H9 (cell line): Measurements from ENCODE around the gene COX17. TPM values are rescaled to one million over a fixed set of nuclear protein-coding genes. Genes with fewer than 3 reads are reported as not detected.
A peak's percentile ranks its signal among the peaks of the same experiment; 100 is the strongest.

Experiments used
- DNase-seq: peaks from one replicate; pipeline ENCODE4 v3.0.0-alpha.2; 2017
- H2AFZ ChIP-seq: one replicate; pipeline ENCODE4 v1.6.1; 2013; ENCODE audit warnings: mild to moderate bottlenecking, low read length, control low read depth, moderate library complexity
- H2AK5ac ChIP-seq: 2 replicates; pipeline ENCODE4 v1.6.1; 2013; ENCODE audit warnings: low read length, control low read depth, mixed read lengths; ENCODE audit not compliant: insufficient read length
- H2BK120ac ChIP-seq: one replicate; pipeline ENCODE4 v1.6.1; 2013; ENCODE audit warnings: low read depth, mild to moderate bottlenecking, low read length, control low read depth, inconsistent platforms; ENCODE audit not compliant: poor library complexity, severe bottlenecking
- H2BK12ac ChIP-seq: 2 replicates; pipeline ENCODE4 v1.6.1; 2013; ENCODE audit warnings: low read length, control low read depth, mixed read lengths, low read depth; ENCODE audit not compliant: insufficient read length
- H2BK15ac ChIP-seq: 2 replicates; pipeline ENCODE4 v1.6.1; 2013; ENCODE audit warnings: low read depth, low read length, control low read depth
- H2BK20ac ChIP-seq: one replicate; pipeline ENCODE4 v1.6.1; 2013; ENCODE audit warnings: low read depth, mild to moderate bottlenecking, low read length, control low read depth, inconsistent platforms; ENCODE audit not compliant: poor library complexity, severe bottlenecking
- H2BK5ac ChIP-seq: 2 replicates; pipeline ENCODE4 v1.6.1; 2013; ENCODE audit warnings: low read length, control low read depth, mixed read lengths; ENCODE audit not compliant: insufficient read length
- H3K14ac ChIP-seq: 2 replicates; pipeline ENCODE4 v1.6.1; 2013; ENCODE audit warnings: low read length, control low read depth; ENCODE audit not compliant: insufficient read depth
- H3K18ac ChIP-seq: 2 replicates; pipeline ENCODE4 v1.6.1; 2013; ENCODE audit warnings: low read depth, mild to moderate bottlenecking, mixed read lengths, low read length, control low read depth; ENCODE audit not compliant: insufficient read length
- H3K23ac ChIP-seq: 2 replicates; pipeline ENCODE4 v1.6.1; 2013; ENCODE audit warnings: low read length, control low read depth, mixed read lengths, low read depth; ENCODE audit not compliant: insufficient read length
- H3K23me2 ChIP-seq: 2 replicates; pipeline ENCODE4 v1.6.1; 2013; ENCODE audit warnings: low read depth, mild to moderate bottlenecking, mixed read lengths, low read length, control low read depth; ENCODE audit not compliant: insufficient read length, poor library complexity, severe bottlenecking
- H3K27ac ChIP-seq: 2 replicates; pipeline ENCODE4 v1.5.1; 2013; ENCODE audit warnings: low read length, control low read depth, mixed read lengths, low read depth; ENCODE audit not compliant: insufficient read length
- H3K27me3 ChIP-seq: 2 replicates; pipeline ENCODE4 v1.6.1; 2013; ENCODE audit warnings: low read length, control low read depth, inconsistent platforms; ENCODE audit not compliant: insufficient read depth
- H3K4ac ChIP-seq: 2 replicates; pipeline ENCODE4 v1.6.1; 2013; ENCODE audit warnings: low read depth, mild to moderate bottlenecking, control low read depth, inconsistent platforms, low read length, moderate library complexity
- H3K4me1 ChIP-seq: 2 replicates; pipeline ENCODE4 v1.6.1; 2013; ENCODE audit warnings: low read length, control low read depth, inconsistent platforms; ENCODE audit not compliant: insufficient read depth
- H3K4me2 ChIP-seq: 2 replicates; pipeline ENCODE4 v1.6.1; 2013; ENCODE audit warnings: low read length, control low read depth, mixed read lengths; ENCODE audit not compliant: insufficient read length, insufficient read depth
- H3K56ac ChIP-seq: 2 replicates; pipeline ENCODE4 v1.6.1; 2013; ENCODE audit warnings: low read depth, mild to moderate bottlenecking, mixed read lengths, low read length, control low read depth; ENCODE audit not compliant: insufficient read length
- H3K79me1 ChIP-seq: 2 replicates; pipeline ENCODE4 v1.6.1; 2013; ENCODE audit warnings: low read depth, mild to moderate bottlenecking, moderate library complexity, low read length, control low read depth, inconsistent platforms; ENCODE audit not compliant: insufficient read depth, poor library complexity, severe bottlenecking
- H3K79me2 ChIP-seq: 2 replicates; pipeline ENCODE4 v1.6.1; 2013; ENCODE audit warnings: low read length, control low read depth, inconsistent platforms; ENCODE audit not compliant: insufficient read depth
- H3K9ac ChIP-seq: 2 replicates; pipeline ENCODE4 v1.6.1; 2013; ENCODE audit warnings: low read length, control low read depth, mixed read lengths; ENCODE audit not compliant: insufficient read length; ENCODE audit errors: extremely low read depth
- H3K9me3 ChIP-seq: one replicate; pipeline ENCODE4 v1.6.1; 2013; ENCODE audit warnings: low read depth, low read length, inconsistent platforms; ENCODE audit not compliant: control insufficient read depth
- H3T11ph ChIP-seq: one replicate; pipeline ENCODE4 v1.6.1; 2013; ENCODE audit warnings: mild to moderate bottlenecking, low read length, control low read depth, inconsistent platforms
- H4K20me1 ChIP-seq: one replicate; pipeline ENCODE4 v1.6.1; 2013; ENCODE audit not compliant: control insufficient read depth, insufficient read length, insufficient read depth
- H4K5ac ChIP-seq: 2 replicates; pipeline ENCODE4 v1.6.1; 2013; ENCODE audit warnings: low read depth, mild to moderate bottlenecking, mixed read lengths, low read length, control low read depth; ENCODE audit not compliant: insufficient read length
- H4K8ac ChIP-seq: replicated peaks from 2 replicates; pipeline ENCODE4 v1.6.1; 2013; ENCODE audit warnings: low read length, control low read depth, mixed read lengths, low read depth; ENCODE audit not compliant: insufficient read length
- H4K91ac ChIP-seq: 2 replicates; pipeline ENCODE4 v1.6.1; 2013; ENCODE audit warnings: low read depth, mild to moderate bottlenecking, moderate library complexity, mixed read lengths, low read length, control low read depth; ENCODE audit not compliant: insufficient read length
- H3K27ac Mint-ChIP-seq, 3 experiments: 2 replicates in 2 of 3; 3 replicates in 1 of 3; pipeline ENCODE4 v1.8.0; 2020 to 2021; ENCODE audit warnings: mixed read lengths in 3 of 3, mild to moderate bottlenecking in 1 of 3, moderate library complexity in 1 of 3
- H3K27me3 Mint-ChIP-seq: 2 replicates; pipeline ENCODE4 v1.8.0; 2021; ENCODE audit warnings: low read depth, mild to moderate bottlenecking, moderate library complexity, mixed read lengths
- H3K36me3 Mint-ChIP-seq, 3 experiments: 2 replicates in 2 of 3; 3 replicates in 1 of 3; pipeline ENCODE4 v1.8.0; 2020 to 2021; ENCODE audit warnings: low read depth in 3 of 3, mixed read lengths in 3 of 3; ENCODE audit not compliant: insufficient read depth in 1 of 3
- H3K4me1 Mint-ChIP-seq, 2 experiments: 2 replicates each; pipeline ENCODE4 v1.8.0; 2020; ENCODE audit warnings: mixed read lengths in 2 of 2
- H3K4me3 Mint-ChIP-seq, 2 experiments: 2 replicates in 1 of 2; 3 replicates in 1 of 2; pipeline ENCODE4 v1.8.0; 2020 to 2021; ENCODE audit warnings: mild to moderate bottlenecking in 2 of 2, mixed read lengths in 2 of 2, moderate library complexity in 1 of 2
- H3K9me3 Mint-ChIP-seq, 2 experiments: 2 replicates in 1 of 2; 3 replicates in 1 of 2; pipeline ENCODE4 v1.8.0; 2020; ENCODE audit warnings: mild to moderate bottlenecking in 2 of 2, mixed read lengths in 2 of 2, moderate library complexity in 1 of 2
- WGBS: extraction: QIAGEN DNeasy Blood & Tissue Kit; methylation state at CpG from one replicate; pipeline ENCODE4 v1.1.7; 2013; ENCODE audit warnings: missing lambda C conversion rate, low lambda C conversion rate, mixed read lengths; ENCODE audit not compliant: insufficient read length; ENCODE audit errors: extremely low coverage; 5-methylcytosine and 5-hydroxymethylcytosine counted together
- total RNA-seq: library from RNA; stranded (reverse); gene quantifications from 2 replicates; pipeline ENCODE4 v1.2.1, GENCODE V29; 2021
- TF ChIP-seq, protein P1 (sequence below): fragments of 200-600 bp; sonication (generic); conservative IDR thresholded peaks from 3 replicates; pipeline ENCODE4 v1.8.0; 2021; ENCODE audit warnings: antibody characterized with exemption, mild to moderate bottlenecking

The COX17 gene
- total RNA-seq, 1 experiment from 2014 or later: 47.0 TPM

- Histone ChIP-seq H2AK5ac (no peak overlapping the region), H2BK120ac (no peak overlapping the region), H3K56ac (no peak overlapping the region), H4K20me1 (no peaks in the 10 kb centered on the region), H3K9ac (no peak overlapping the region), H3K27me3 (peaks cover 6% of the 10 kb centered on the region; the same call in 1 of the 2 replicates), H2BK12ac (no peak overlapping the region), H4K5ac (no peak overlapping the region), H3K23me2 (peaks cover 6% of the 10 kb centered on the region), H3K79me2 (no peaks in the 10 kb centered on the region), H4K8ac (no peak overlapping the region), H3K23ac (no peak overlapping the region), H2AFZ (no peak overlapping the region), H3K18ac (no peak overlapping the region), H4K91ac (no peak overlapping the region), H3K4me1 (no peaks in the 10 kb centered on the region; the same call in 1 of the 2 replicates), H2BK20ac (no peak overlapping the region), H2BK5ac (no peak overlapping the region), H3K79me1 (no peaks in the 10 kb centered on the region), H3K4me2 (peak overlapping the region; percentile 45), H3K9me3 (no peaks in the 10 kb centered on the region), H3K27ac (no peak overlapping the region), H3T11ph (no peak overlapping the region), H3K14ac (no peak overlapping the region), H3K4ac (no peak overlapping the region), H2BK15ac (no peak overlapping the region)
- no CpG with 5 or more reads among the region's 8 CpGs for WGBS
- Mint-ChIP-seq H3K4me1 (peaks cover 12 to 15% of the 10 kb centered on the region in 2 experiments; a peak in 3 of 4 replicates), H3K9me3 (peaks cover 0 to 3% of the 10 kb centered on the region in 2 experiments; a peak in 2 of 5 replicates), H3K36me3 (peaks cover 0 to 2% (median 0%) of the 10 kb centered on the region in 3 experiments; a peak in 1 of 7 replicates), H3K27me3 (peaks cover 20% of the 10 kb centered on the region), H3K4me3 (peak overlapping the region; percentile 68 to 83), H3K27ac (no peak overlapping the region)
- TF ChIP-seq, protein P1, sequence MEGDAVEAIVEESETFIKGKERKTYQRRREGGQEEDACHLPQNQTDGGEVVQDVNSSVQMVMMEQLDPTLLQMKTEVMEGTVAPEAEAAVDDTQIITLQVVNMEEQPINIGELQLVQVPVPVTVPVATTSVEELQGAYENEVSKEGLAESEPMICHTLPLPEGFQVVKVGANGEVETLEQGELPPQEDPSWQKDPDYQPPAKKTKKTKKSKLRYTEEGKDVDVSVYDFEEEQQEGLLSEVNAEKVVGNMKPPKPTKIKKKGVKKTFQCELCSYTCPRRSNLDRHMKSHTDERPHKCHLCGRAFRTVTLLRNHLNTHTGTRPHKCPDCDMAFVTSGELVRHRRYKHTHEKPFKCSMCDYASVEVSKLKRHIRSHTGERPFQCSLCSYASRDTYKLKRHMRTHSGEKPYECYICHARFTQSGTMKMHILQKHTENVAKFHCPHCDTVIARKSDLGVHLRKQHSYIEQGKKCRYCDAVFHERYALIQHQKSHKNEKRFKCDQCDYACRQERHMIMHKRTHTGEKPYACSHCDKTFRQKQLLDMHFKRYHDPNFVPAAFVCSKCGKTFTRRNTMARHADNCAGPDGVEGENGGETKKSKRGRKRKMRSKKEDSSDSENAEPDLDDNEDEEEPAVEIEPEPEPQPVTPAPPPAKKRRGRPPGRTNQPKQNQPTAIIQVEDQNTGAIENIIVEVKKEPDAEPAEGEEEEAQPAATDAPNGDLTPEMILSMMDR: no peak
- no peak for DNase-seq
Measured at GRCh38 chr3:119703820-119704531, 26.8 kb upstream of the COX17 start.
